GM19099 (cell line): Measurements from ENCODE around the gene SHISA7.

ENCODE experiments used
- POLR2A ChIP-seq: IDR thresholded peaks from 3 replicates; pipeline ENCODE4 v1.6.1; 2011; ENCODE audit warnings: low read depth; ENCODE audit not compliant: insufficient read length; ENCODE audit errors: extremely low read depth

SHISA7 gene

GRCh38 chr19:55484593-55485438, 41.7 kb upstream of the SHISA7 start, which contains the start of gene NAT14:
TSS of gene NAT14 (plus strand) at chr19:55485188. CDS start at chr19:55485709, 521 bp downstream.
- peak; percentile 14 for TF ChIP-seq POLR2A

- TF ChIP-seq POLR2A, result no peak
These were observed 40.8 kb upstream of the SHISA7 start for GRCh38 chr19:55483706-55484592.

DNA sequence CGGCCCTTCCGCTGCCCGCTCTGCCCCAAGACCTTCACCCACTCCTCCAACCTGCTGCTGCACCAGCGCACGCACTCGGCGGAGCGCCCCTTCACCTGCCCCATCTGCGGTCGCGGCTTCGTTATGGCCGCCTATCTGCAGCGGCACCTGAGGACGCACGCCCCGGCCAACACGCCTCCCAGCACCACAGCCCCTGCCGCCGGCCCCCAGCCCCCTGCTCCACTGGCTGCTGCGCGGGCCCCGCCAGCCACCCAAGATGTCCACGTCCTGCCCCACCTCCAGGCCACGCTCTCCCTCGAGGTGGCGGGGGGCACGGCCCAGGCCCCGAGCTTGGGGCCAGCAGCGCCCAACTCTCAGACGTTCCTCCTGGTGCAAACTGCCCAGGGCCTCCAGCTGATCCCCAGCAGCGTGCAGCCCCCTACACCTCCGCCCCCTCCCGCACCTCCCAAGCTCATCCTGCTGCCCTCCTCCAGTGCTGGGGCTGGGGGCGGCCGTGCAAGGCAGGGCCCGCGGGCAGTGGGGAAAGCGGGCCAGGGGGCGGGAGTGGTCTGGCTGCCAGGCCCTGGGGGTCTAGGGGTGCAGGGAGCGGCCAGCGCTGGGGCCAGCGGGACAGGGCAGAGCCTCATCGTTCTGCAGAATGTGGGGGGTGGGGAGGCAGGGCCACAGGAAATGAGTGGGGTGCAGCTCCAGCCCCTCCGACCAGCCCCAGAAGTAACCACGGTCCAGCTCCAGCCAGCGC, 40.0 kb upstream of the SHISA7 start:
- no peak for TF ChIP-seq POLR2A

- TF ChIP-seq POLR2A, result no peak
These were observed 39.3 kb upstream of the SHISA7 start for GRCh38 chr19:55482156-55482961.

DNA sequence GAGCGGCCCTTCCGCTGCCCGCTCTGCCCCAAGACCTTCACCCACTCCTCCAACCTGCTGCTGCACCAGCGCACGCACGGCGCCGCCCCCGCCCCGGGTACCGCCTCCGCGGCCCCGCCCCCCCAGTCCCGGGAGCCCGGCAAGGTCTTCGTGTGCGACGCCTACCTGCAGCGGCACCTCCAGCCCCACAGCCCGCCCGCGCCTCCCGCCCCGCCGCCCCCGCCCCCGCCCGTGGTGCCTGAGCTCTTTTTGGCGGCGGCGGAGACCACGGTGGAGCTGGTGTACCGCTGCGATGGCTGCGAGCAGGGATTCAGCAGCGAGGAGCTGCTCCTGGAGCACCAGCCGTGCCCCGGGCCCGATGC, 38.7 kb upstream of the SHISA7 start:
- TF ChIP-seq POLR2A, result no peak

GRCh38 chr19:55481148-55481793, 38.2 kb upstream of the SHISA7 start:
- TF ChIP-seq POLR2A, result no peak

GRCh38 chr19:55479451-55480230, 36.5 kb upstream of the SHISA7 start:
- no peak for TF ChIP-seq POLR2A

DNA sequence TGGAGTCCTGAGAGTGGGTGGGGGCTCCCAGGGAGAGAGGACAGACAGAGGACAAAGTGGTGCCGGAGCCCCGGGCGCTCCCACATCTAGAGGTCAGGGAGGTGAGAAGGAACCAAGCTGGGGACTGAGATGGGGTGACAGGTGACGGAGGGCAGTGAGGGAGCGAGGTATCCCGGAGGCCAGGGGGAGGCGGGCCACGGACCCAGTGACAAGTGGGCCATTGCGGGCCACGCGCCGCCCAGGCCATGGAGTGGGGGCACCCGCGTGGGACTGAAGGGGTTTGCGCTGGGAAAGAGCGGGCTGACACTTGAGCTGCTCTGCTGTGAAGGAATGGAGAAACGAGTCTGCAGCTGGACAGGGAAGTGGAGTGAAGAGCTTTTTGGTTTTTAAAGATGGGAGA, 35.9 kb upstream of the SHISA7 start:
- TF ChIP-seq POLR2A, result no peak

DNA sequence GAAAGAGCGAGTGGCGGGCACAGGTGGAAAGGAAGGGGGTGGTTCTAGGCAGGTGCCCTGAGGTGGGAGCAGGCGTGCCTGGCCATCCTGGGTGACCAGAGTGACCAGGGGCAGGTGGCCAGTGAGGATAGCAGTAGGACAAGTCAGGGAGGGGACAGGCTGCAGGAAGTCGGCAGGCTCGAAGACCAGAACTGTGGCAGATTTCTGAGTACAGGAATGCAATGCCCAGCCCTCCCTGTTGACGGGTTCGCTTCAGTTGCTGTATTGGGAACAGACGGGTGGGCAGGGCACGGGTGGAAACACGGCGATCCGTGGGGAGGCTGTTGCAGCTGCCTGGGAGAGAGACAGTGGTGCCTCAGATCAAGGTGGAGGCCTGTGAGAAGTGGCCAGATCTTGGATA, 35.3 kb upstream of the SHISA7 start:
- no peak for TF ChIP-seq POLR2A

- TF ChIP-seq POLR2A, result no peak
These were observed 34.8 kb upstream of the SHISA7 start for GRCh38 chr19:55477905-55478304.

DNA sequence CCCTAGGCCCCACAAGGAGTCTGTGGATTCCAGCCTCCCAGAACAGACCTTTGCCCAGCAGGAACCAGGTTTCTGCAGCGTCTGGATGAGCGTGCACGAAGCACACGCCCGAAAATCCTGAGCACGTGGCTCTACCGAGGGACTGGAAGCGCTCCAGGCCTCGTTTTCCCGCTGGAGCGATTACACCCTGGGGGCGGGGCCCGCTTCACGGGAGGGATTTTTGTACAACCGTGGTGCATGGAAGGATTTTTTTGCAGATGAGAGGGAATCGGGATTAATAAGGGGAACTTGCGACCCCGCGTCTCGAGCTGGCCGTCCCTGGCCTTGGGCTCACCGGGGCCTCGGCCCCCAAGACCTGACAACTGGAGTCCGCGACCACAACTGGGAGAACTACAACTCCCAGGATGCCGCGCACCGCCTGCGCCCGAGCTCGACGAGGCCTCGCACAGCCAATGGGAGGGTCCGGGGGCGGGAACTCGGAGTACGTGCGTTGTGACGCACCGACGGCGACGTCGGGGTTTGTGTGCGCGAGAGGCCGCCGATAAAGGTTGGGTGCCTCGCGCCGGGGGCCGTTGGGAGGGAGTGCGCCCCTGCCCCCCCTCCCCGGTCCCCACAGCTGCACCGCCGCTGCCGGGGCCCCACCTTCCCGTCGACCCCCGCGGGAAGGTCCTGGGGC, 33.1 kb upstream of the SHISA7 start, which contains the start of gene ZNF628:
Gene ZNF628, plus strand, starts transcription at position 518 of the 676 bp plus-strand sequence. CDS start 3,294 bp downstream, outside the sequence.
- TF ChIP-seq POLR2A, result peak; percentile 28
